Stimulated activated CD8-positive, alpha-beta memory T cell treated with anti-CD3 and anti-CD28 coated beads, Interleukin-7, amount 100 ng/mL, for 48 hours (primary cell): ENCODE data around the gene HSD11B1L.

ENCODE experiments used
- DNase-seq, 2 donors: peaks; one replicate each; pipeline ENCODE4 v3.0.0-alpha.2; 2020; ENCODE audit warnings: low read depth in 1 of 2; ENCODE audit errors: extremely low read depth in 1 of 2

The HSD11B1L gene

GRCh38 chr19:5680437-5681368, at the start of gene HSD11B1L, which contains the start of gene MICOS13:
TSS of gene HSD11B1L (plus strand) at chr19:5681027. CDS start at chr19:5684833, 3,806 bp downstream.
TSS of gene MICOS13 (minus strand) at chr19:5680516. CDS start at chr19:5680486, 30 bp downstream.
- DNase-seq, result peak; percentile 94 to 97

- no peak for DNase-seq
Observed at GRCh38 chr19:5631567-5632240, 49.1 kb upstream of the HSD11B1L start.

- DNase-seq, result no peak
Observed at GRCh38 chr19:5632241-5632612, 48.6 kb upstream of the HSD11B1L start.

- no peak for DNase-seq
Observed at GRCh38 chr19:5632657-5633056, 48.2 kb upstream of the HSD11B1L start.

- no peak for DNase-seq
Observed at GRCh38 chr19:5635427-5635826, 45.4 kb upstream of the HSD11B1L start.

- no peak for DNase-seq
Observed at GRCh38 chr19:5637971-5638370, 42.9 kb upstream of the HSD11B1L start.

- DNase-seq, result no peak
Observed at GRCh38 chr19:5641171-5641570, 39.7 kb upstream of the HSD11B1L start.

- DNase-seq, result no peak
Observed at GRCh38 chr19:5642204-5642603, 38.6 kb upstream of the HSD11B1L start.

GRCh38 chr19:5643060-5643459, 37.8 kb upstream of the HSD11B1L start:
- DNase-seq, result no peak

GRCh38 chr19:5644037-5644436, 36.8 kb upstream of the HSD11B1L start:
- DNase-seq, result no peak

GRCh38 chr19:5645409-5645808, 35.4 kb upstream of the HSD11B1L start:
- DNase-seq, result no peak

- DNase-seq, result no peak
Observed at GRCh38 chr19:5646703-5647102, 34.1 kb upstream of the HSD11B1L start.

- DNase-seq, result no peak
Observed at GRCh38 chr19:5648464-5648863, 32.4 kb upstream of the HSD11B1L start.

GRCh38 chr19:5651361-5651760, 29.5 kb upstream of the HSD11B1L start:
- DNase-seq, result no peak

- DNase-seq, result no peak
Observed at GRCh38 chr19:5652261-5652660, 28.6 kb upstream of the HSD11B1L start.

GRCh38 chr19:5654931-5655330, 25.9 kb upstream of the HSD11B1L start:
- DNase-seq, result no peak

- no peak for DNase-seq
Observed at GRCh38 chr19:5655412-5655811, 25.4 kb upstream of the HSD11B1L start.

- no peak for DNase-seq
Observed at GRCh38 chr19:5661483-5661882, 19.3 kb upstream of the HSD11B1L start.

- DNase-seq, result no peak
Observed at GRCh38 chr19:5663904-5664303, 16.9 kb upstream of the HSD11B1L start.

GRCh38 chr19:5664515-5664914, 16.3 kb upstream of the HSD11B1L start:
- DNase-seq, result no peak

GRCh38 chr19:5665781-5666513, 14.9 kb upstream of the HSD11B1L start:
- DNase-seq, result no peak
